Left renal pelvis (tissue), 4 donors: Measurements from ENCODE around the gene TUBA4B. TPM values are rescaled to one million over a fixed set of nuclear protein-coding genes. Genes with fewer than 3 reads are reported as not detected.

Source experiments
- DNase-seq, 4 donors: peaks; one replicate each; pipeline ENCODE4 v3.0.0-alpha.2; 2013; ENCODE audit warnings: low read depth in 4 of 4, low spot score in 3 of 4
- polyA plus RNA-seq, 4 donors: library from polyadenylated mRNA; unstranded; fragments of 120-200 nt; gene quantifications; one replicate each; pipeline ENCODE4 v1.2.1, GENCODE V29; 2013; ENCODE audit not compliant: insufficient read length in 4 of 4

Gene TUBA4B
- polyA plus RNA-seq, 4 donors = 0.46 to 0.69 (median 0.61) TPM; not detected in 1

DNA sequence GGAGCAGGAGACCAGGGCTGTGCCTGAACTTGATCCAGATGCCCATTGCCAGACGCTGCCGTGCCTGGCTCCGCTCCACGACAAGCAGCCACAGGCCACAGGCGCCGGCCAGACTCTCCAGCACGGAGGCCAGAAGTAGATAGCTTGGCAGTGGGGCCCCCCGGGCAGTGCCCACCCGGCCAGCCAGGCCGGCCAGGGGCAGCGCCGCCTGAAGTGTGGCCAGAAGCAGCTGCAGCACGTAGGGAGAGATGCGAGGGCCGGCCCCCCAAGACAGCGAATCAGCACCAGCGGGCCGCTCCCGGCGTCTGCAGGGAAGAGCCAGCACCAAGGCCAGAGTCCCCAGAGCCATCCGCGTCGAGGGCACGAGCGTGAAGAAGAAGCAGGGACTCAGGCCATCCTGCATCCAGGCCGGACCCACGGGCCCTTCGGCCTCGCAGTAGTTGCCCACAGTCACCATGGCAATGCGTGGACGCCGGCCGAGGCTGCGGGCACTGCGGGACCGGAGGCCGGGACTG is 34.8 kb upstream of the TUBA4B start:
- DNase-seq = no peak

DNA sequence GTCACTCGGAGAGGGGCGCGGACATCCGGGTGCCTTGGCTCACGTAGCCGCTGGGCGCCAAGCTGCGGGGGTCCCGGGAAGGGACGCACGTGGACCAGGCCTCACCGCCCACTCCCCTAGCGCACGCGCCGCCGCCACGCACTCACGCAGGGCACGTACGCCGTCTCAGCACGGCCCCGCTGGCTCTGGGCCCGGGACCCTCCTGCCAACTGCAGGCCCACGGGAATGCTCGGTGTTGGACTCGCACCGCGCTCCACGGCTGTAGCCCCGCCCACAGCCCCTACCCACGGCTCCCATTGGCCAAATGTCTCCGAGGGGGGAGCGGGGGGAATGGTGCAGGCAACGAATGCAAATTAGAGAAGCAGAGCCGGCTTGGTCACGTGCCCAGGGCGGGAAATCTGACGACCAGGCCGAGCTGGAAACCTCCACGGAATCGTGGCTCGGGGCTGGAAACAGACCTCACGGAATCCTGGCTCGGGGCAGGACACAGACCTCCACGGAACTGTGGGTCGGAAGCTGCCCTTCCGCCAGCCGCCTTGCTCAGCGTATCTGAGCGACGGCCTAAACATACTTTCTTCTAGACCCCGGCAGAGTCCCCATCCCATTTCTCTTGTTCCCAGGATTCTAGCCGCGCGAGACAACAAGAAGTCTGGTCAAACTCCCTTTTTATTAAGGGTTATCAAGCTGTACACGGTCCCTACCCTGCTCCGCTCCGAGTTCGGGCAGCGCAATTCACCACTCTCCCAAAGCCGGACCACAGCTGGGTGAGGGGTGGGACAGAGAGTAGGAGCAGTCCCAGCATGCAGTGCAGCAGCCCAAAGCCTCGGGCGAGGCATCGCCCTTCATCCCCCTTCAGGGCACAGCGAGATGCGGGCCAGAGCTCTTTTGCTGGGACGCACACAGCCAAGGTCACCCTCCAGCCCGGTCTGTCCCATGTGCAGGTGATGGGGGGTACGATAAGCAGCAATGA is 34.0 kb upstream of the TUBA4B start, which contains the start of gene ABCB6:
Gene ABCB6 (minus strand): TSS at position 227 of the 970 bp plus-strand sequence. CDS start 285 bp downstream, outside the sequence.
- peak; percentile 80 to 89 (median 84) for DNase-seq

DNA sequence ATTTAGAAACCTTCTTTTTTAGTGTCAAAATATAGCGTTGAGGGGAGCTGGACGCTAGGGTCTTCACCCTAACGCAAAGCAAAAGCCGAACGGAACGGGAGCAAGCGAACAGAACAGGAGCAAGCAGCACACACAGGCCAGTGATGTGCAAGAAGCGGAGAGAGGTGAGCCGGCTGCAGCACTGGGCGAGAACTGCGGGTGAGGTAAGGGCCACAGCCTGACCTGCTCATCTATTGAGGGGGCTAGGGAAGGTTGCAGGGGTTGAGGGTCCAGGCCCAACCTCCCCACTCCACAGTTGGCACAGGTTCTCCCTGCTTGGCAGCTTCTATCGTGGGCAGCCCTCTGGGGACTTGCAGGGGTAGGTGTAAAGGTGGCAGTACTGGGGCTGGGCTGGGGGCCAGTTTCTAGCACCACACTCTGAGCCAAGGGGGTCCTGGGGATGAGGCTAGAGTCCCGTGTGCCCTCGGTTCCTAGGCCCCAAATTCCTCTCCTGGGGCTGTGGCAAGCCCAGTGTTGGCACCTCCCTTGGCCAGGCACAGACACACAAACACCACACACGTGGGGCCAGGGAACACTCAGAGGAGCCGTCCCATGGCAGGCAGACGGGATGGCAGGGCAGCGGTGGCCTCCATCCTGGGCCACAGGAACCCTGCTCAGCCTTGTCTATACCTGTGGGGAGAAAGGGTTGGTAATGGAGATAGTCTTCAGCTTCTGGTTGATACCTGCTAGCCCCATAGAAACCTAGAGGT is 33.1 kb upstream of the TUBA4B start:
- DNase-seq = no peak

DNA sequence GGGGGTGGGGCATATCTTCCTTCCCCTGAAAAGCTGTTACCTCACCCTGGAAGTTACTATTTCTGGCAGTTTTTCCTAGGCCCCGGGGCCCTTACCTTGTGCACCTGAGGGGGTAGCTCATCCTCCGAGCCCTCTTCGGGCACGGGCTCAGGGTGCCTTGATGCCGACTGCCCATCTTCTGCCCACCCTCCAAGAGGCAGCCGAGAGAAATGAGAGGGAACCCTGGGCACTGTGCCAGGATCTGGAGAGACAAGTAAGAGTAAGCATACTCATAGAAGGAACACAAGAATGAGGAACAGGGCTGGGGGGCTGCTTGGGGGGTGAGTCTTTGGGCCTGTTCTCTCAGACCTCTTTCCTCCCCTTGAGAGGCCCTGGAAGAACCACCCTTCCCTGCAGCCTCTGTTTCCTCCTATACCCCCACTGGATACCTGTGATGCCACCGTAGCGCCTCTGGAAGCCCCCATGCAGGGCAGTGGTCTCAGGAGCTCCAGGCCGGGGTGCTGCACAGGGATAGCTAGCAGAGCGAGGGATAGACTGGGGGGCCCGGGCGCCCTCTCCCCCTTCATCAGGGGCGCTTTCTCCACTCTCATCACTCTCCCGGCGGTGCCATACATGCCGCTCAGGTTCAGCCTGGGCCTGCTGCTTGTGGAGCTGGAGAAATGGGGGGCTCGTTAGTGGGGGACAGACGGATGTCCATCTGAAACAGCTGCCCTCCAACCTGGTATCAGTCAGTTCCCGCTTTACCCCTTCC is 32.2 kb upstream of the TUBA4B start:
- DNase-seq = no peak

DNA sequence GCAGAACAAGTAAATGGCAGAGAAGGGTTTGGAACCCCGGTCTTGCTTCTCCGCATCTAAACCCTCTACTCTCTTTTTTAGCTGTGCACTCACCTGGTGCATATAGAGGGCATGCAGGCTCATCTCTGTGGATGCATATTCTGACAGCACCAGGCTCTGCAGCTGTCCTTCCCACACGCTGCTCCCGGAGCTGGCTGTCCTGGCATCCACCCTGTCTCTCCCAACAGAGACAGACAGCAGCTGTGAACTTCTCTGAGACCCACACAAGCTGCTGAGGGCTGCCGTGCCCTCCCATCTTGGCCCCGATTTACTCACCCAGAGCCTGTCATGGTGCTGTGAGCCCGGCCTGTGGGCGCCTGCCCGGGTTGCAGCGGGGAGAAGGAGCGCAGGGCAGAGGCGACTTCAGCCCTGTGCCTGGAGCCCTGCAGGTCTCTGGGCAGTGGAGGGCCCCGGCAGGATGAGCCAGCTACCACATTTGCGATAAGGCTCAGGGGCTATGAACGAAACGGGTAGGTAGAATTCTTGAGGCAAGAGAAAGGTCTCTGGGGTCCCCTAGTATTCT is 31.0 kb upstream of the TUBA4B start:
- no peak for DNase-seq

DNA sequence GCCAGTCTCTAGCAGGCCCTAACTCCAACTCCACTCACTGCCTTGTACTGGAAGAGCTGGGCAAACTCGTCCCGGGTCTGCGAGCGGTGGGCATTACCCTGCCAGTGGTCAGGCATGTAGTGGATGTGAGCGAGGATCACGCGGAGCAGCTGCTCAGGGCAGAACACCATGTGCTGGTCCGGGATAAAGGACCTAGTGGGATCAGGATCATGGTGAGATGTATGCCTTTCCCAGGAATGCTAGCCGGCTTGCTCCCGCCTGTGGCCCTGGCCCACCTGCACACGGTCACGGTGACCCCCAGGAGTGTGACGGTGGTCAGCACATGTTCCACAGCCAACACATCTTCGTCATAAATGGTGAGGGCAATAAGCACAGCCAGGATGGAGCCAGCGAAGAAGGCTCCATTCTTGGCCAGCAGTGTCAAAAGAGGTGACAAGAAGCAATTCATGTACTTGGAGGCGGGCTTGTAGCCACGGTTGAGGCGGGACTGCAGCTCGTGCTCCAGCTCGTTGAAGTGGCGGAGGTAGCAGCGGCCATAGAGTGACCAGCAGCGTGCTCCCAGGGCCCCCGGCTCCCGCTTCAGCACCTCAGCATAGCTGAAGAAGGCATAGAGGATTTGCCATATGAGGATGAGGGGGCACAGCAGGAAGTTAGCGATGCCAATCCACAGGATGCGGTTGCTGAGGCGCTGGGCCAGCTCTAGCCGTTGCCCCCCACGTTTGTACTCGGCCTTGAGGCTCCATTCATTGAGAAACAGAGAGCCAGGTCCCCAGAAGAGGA is 29.0 kb upstream of the TUBA4B start:
- DNase-seq = no peak

DNA sequence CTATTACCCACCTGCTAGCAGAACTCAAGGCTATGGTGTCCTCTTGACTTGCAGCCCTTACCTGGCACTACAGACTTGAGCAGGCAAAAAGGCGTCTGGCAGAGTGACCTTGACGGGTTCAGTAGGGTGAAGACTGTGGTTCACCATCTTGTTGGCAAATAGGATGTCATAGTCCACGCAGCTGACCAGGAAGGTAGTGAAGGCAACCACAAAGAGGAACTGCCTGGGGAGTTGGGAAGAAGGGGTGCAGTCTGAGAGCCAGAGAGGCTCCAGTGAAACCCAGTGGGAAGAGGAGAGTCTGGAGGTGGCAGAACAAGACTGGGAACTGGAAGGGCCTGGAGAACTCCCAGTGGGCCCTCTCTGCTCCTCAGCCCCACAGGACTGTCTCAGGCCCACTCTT is 27.7 kb upstream of the TUBA4B start:
- no peak for DNase-seq

DNA sequence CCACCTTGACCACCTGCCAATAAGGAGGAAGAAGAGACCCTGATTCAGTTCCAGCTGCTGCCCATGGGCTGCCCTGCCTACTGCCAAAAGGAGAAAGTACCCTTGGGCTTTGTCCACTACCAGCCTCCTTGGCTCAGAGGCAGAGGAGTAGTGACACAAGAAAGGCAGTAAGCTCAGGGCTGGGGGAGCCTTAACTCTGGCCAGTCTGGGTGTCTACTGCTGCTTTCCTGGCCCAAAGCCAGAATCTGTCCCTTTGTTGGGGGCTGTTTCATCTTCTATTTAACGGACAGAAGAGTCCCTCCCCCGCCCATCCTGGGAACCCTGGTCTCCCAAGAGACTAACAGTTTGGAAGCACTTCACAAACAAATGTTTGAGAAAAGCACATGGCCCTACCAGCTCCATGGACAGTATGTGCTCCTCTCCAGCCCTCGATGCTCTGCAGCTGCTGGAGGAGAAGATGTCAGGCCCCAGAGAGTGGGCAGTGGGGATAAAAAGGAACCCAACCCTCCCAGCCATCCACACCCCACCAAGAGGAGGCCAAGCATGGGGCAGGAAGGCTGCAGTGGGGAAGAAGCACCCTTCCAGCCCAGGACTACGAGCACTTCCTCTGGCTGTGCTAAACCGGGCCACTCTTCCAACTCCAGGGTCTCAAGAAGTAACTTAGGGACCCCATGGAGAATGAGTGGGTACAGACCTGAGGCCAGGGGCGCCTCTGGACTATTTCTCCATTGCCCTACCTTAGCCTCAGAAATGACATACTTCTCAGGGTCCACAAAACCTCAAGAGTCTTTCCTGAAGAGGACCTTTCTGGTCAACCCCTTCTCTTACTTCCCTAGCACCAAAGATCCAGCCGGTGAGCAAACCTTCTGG is 24.8 kb upstream of the TUBA4B start:
- DNase-seq = no peak

DNA sequence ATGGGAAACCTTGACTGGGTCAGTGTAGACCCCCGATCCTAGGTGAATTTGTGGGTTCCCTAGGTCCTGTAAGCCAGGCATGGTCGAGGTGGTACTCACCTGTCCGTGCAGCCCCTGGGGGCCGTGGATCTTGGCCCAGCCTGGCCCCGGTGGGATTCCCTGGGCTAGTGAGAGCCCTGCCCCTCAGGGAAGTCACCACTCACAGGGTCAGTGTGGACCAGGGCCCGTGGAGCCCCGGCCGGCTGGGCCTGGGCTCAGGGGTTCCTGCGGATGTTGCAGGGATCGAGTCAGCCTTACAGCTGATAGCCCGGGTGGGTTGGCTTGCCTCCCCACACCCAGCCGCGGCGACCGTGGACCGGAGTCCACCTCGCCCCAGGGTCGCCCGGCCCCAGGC is 24.1 kb upstream of the TUBA4B start:
- DNase-seq = no peak

DNA sequence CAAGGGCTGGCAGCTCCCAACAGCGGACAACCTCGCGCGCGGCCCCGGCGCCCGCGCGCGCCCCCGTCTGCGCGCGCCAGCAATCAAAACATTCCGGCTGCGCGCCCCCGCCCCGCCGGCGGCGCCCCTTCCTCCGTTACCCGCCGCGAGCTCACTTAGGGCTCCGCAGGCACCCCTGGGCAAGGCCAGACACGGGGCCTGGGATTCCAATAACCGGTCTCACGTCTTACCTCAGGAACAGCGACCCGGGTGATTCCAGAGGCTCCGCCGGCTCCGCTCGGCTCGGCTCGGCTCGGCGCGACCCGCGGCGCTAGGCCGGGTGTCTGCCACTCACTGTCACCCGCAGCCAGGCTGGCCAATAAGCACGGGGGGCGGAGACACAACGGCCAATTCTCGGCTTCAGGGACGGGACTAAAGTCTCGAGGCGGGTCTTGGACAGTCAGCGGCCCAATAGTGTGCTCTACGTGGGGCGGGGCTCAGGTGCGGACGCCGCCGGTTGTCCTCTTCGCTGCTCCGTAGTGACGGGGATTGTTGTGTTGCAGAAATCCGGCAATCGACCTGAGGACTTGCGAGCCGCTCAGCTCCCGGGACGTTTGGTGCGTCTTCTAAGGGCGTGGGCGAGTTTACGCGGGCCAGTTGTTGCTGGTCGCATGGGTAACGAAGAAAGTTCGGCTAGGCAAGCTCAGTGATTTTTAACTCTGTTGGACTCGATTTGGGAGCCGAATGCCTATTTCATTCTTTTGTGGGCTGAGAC is 23.6 kb upstream of the TUBA4B start, which contains the start of the genes ANKZF1 and ATG9A:
Gene ANKZF1 (plus strand): TSS at position 502 of the 754 bp plus-strand sequence. CDS start 452 bp downstream, outside the sequence.
Gene ATG9A (minus strand): TSS at position 332 of the 754 bp plus-strand sequence. CDS start 1,612 bp downstream, outside the sequence.
- DNase-seq = peak; percentile 93 to 97 (median 95)

DNA sequence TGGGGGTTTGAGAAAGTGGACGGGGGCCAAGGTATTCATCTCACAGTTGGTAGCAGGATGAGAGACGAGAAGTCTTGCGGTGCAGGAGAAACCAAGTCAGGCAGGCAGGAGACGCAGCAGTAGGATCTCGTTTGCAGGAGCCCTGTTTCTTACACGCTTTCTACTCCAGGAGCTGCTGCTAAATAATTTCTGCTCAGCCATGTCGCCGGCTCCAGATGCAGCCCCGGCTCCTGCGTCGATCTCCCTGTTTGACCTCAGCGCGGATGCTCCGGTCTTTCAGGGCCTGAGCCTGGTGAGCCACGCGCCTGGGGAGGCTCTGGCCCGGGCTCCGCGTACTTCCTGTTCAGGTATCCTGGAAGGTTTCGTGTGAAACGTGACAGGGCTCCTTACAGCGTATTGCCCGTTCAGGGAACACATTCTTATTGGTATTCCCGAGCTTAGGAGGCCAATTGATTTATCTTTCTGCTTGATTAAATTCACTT is 22.9 kb upstream of the TUBA4B start:
- DNase-seq = no peak

DNA sequence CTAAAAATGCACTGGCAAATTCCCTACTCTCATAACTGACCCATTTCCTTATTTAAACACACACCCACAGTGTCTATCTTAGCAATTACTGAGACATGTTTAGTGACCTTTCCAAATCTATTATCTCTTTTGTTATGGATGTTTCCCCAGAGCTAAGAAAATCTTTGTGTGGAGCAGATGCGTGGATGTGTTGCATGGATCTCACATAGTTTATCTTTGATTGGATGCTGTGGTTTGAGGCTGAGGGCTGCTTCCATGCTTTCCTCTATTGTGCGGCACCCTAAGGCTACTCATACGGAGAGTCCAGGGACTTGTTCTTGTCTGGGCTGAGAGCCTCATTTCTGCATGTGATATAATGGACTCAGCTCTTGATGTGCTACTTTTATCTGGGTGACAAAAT is 18.7 kb upstream of the TUBA4B start:
- DNase-seq = no peak

DNA sequence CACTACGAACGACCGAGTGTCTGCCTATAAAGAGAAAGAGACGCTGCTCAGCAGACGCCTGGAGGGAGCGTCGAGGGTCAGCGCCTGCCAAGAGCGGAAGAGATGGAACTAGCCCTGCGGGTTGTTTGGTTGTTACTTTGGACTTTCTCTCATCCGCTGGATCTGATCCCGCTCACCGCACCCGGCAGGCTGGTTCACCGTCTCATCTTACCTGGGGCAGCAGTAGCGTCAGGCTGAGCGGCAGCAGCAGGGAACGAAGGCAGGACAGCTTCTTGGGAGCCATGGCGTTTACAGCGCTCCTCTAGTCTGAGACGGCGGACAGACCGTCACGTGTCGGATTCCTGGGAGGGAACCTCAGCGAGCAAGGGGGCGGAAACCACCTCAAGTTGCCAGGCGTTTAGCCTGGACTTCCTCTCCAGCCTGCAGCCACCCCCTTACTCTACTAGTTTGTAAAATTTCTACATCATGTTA is 9.7 kb upstream of the TUBA4B start:
- no peak for DNase-seq

DNA sequence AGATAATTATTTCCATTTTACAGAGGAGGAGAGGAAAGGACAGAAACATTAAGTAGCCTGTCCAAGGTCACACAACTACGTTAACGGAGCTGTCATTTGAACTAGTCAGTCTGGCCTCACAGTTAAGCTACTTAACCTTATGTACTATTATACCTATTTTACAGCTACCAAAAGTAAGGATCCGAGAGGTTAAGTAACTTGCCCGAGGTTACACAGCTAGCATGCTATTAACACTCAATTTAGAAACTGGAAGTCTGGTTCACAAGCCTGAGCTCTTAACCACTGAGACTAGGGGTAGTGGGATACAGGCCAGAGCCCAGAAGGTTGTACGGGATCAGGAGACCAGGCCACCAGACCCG is 8.3 kb upstream of the TUBA4B start:
- DNase-seq = no peak

DNA sequence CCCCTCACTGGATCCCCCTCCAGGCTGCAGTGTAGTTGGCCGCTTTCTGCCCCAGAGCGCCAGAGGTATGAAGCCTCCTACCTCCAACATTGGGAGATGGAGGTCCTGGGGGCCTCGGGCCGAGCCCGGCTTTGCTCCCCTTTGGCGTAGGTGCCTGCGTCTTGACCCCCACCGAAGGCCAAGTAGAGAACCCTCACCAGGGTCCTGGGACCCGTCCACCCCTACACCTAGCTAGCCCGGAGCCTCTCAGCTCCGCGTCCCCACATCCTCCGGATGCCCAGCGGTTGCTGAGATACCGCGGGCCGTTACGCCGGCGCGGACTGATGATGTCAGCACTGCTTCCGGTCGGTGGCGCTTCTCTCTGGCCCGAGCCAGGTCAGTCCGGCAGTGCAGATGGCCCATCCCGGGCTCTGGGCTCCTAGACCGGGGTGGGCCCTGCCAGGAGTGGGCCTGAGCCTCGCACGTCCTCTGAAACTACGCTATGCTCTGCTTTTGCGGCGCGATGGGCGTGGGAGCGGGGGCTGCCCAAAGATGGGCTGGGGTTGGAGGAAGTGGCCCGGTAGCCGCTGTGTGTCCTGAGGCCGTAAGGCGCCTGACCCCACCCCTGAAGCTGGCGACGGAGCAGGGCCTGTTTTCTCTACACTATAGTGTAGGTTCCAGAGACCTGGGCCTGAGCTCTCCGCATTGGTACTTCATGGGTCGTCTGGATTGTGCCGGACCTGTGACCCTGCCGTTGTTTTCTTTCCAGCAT is 7.7 kb upstream of the TUBA4B start, which contains the start of the genes GLB1L and STK16:
Gene GLB1L (minus strand): TSS at position 297 of the 751 bp plus-strand sequence. CDS start 1,871 bp downstream, outside the sequence.
Gene STK16 (plus strand): TSS at position 332 of the 751 bp plus-strand sequence. CDS start 521 bp downstream, outside the sequence.
- DNase-seq = peak in 3 of 4 donors; percentile 86 to 89 (median 87)

DNA sequence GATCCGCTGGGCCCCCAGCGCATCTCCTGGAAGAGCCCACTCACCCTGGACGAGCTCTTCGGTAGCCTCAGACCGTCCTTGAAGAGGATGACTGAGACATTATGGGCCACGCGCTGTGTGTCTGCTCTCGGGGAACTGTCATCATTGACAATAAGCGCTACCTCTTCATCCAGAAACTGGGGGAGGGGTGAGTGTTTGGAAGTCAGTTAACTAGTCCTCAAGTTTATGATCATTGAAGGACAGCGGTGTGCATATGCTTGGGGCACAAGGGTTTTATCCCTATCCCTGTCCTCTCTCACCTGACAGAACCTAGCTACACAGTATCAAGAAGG is 7.2 kb upstream of the TUBA4B start:
- DNase-seq = no peak
